HEK293 (cell line): ENCODE results near the gene CDK6.

Source experiments
- CTCF ChIA-PET: fragments of 350-600 bp; formaldehyde crosslinking; extraction: SDS; loops from one replicate; lab custom pipeline; 2021; ENCODE audit warnings: antibody characterized with exemption; lab: Yijun Ruan, JAX
- POLR2A ChIA-PET: fragments of 300-600 bp; formaldehyde crosslinking; extraction: SDS; loops from one replicate; lab custom pipeline; 2020; ENCODE audit warnings: antibody characterized with exemption, inconsistent platforms; lab: Yijun Ruan, JAX
- H3K27ac ChIP-seq: fragments of 200-500 bp; sonication (Bioruptor generic); 2 replicates; pipeline ENCODE4 v1.5.1; 2014; ENCODE audit warnings: low read depth, low read length, control low read depth, inconsistent platforms; ENCODE audit errors: extremely low read depth
- H3K36me3 ChIP-seq, 2 experiments: fragments of 200-500 bp in 1 of 2; sonication (Bioruptor generic) in 1 of 2; 1 replicate in 1 of 2; 2 replicates in 1 of 2; pipeline ENCODE4 v1.5.1; 2014 to 2017; ENCODE audit warnings: inconsistent platforms in 2 of 2, low read length in 2 of 2; ENCODE audit not compliant: control insufficient read depth in 2 of 2, insufficient read depth in 1 of 2
- H3K4me1 ChIP-seq: fragments of 200-500 bp; sonication (Bioruptor generic); 2 replicates; pipeline ENCODE4 v1.5.1; 2014; ENCODE audit warnings: mild to moderate bottlenecking, low read length, inconsistent platforms; ENCODE audit not compliant: control insufficient read depth, insufficient read depth
- H3K4me3 ChIP-seq: 2 replicates; pipeline ENCODE4 v1.5.1; 2011; ENCODE audit warnings: low read depth, mild to moderate bottlenecking, control low read depth, low read length, moderate library complexity
- H3K9me3 ChIP-seq: fragments of 200-500 bp; sonication (Bioruptor generic); 2 replicates; pipeline ENCODE4 v1.5.1; 2014; ENCODE audit warnings: low read depth, low read length, inconsistent platforms; ENCODE audit not compliant: control insufficient read depth, insufficient read depth
- GFI1B ChIP-seq: fragments of 450-650 bp; formaldehyde crosslinking; IDR thresholded peaks from 2 replicates; pipeline ENCODE4 v1.5.1; 2016; ENCODE audit warnings: missing biosample characterization, missing genetic modification characterization
- GLIS2 ChIP-seq: fragments of 450-650 bp; formaldehyde crosslinking; IDR thresholded peaks from 2 replicates; pipeline ENCODE4 v1.5.1; 2016; ENCODE audit warnings: missing biosample characterization, missing genetic modification characterization
- TCF7L2 ChIP-seq: IDR thresholded peaks from 2 replicates; pipeline ENCODE4 v1.6.1; 2011; ENCODE audit warnings: low read depth, mild to moderate bottlenecking, inconsistent platforms, low read length, moderate library complexity, borderline replicate concordance
- ZBTB48 ChIP-seq: fragments of 450-650 bp; formaldehyde crosslinking; IDR thresholded peaks from 2 replicates; pipeline ENCODE4 v1.5.1; 2016; ENCODE audit warnings: missing biosample characterization, missing genetic modification characterization
- ZFHX2 ChIP-seq: fragments of 450-650 bp; formaldehyde crosslinking; conservative IDR thresholded peaks from 2 replicates; pipeline ENCODE4 v1.5.1; 2016; ENCODE audit warnings: missing biosample characterization, missing genetic modification characterization
- ZNF132 ChIP-seq: fragments of 450-650 bp; formaldehyde crosslinking; IDR thresholded peaks from 2 replicates; pipeline ENCODE4 v1.5.1; 2017; ENCODE audit warnings: missing biosample characterization, missing genetic modification characterization, borderline replicate concordance
- ZNF138 ChIP-seq: fragments of 450-650 bp; formaldehyde crosslinking; IDR thresholded peaks from 2 replicates; pipeline ENCODE4 v1.5.1; 2016; ENCODE audit warnings: missing biosample characterization, missing genetic modification characterization, borderline replicate concordance
- ZNF140 ChIP-seq: fragments of 450-650 bp; formaldehyde crosslinking; IDR thresholded peaks from 2 replicates; pipeline ENCODE4 v1.5.1; 2016; ENCODE audit warnings: missing biosample characterization, missing genetic modification characterization
- ZNF174 ChIP-seq: fragments of 450-650 bp; formaldehyde crosslinking; IDR thresholded peaks from 2 replicates; pipeline ENCODE4 v1.5.0; 2017; ENCODE audit warnings: missing biosample characterization, mild to moderate bottlenecking, missing genetic modification characterization
- ZNF221 ChIP-seq: fragments of 450-650 bp; formaldehyde crosslinking; IDR thresholded peaks from 2 replicates; pipeline ENCODE4 v1.5.1; 2017; ENCODE audit warnings: missing biosample characterization, missing genetic modification characterization, borderline replicate concordance
- ZNF23 ChIP-seq: fragments of 450-650 bp; formaldehyde crosslinking; IDR thresholded peaks from 2 replicates; pipeline ENCODE4 v1.5.1; 2016; ENCODE audit warnings: missing biosample characterization, missing genetic modification characterization, borderline replicate concordance
- ZNF248 ChIP-seq: fragments of 450-650 bp; formaldehyde crosslinking; IDR thresholded peaks from 2 replicates; pipeline ENCODE4 v1.5.1; 2017; ENCODE audit warnings: missing biosample characterization, missing genetic modification characterization
- ZNF341 ChIP-seq: fragments of 450-650 bp; formaldehyde crosslinking; IDR thresholded peaks from 2 replicates; pipeline ENCODE4; 2016; ENCODE audit warnings: low read depth, missing biosample characterization, missing genetic modification characterization
- ZNF394 ChIP-seq: fragments of 450-650 bp; formaldehyde crosslinking; IDR thresholded peaks from 2 replicates; pipeline ENCODE4 v1.5.1; 2016; ENCODE audit warnings: missing biosample characterization, missing genetic modification characterization, mild to moderate bottlenecking, moderate library complexity, borderline replicate concordance
- ZNF426 ChIP-seq: fragments of 450-650 bp; formaldehyde crosslinking; IDR thresholded peaks from 2 replicates; pipeline ENCODE4 v1.5.1; 2017; ENCODE audit warnings: missing biosample characterization, missing genetic modification characterization, mild to moderate bottlenecking, inconsistent platforms, moderate library complexity
- ZNF843 ChIP-seq: fragments of 450-650 bp; formaldehyde crosslinking; IDR thresholded peaks from 2 replicates; pipeline ENCODE4 v1.5.1; 2016; ENCODE audit warnings: missing biosample characterization, missing genetic modification characterization
- ZSCAN16 ChIP-seq: fragments of 450-650 bp; formaldehyde crosslinking; IDR thresholded peaks from 2 replicates; pipeline ENCODE4 v1.5.1; 2016; ENCODE audit warnings: missing biosample characterization, missing genetic modification characterization
- TF ChIP-seq, protein P1 (sequence below): fragments of 450-650 bp; formaldehyde crosslinking; IDR thresholded peaks from 2 replicates; pipeline ENCODE4 v1.5.1; 2016; ENCODE audit warnings: missing biosample characterization, missing genetic modification characterization, borderline replicate concordance
- TF ChIP-seq, protein P2 (sequence below): fragments of 450-650 bp; formaldehyde crosslinking; IDR thresholded peaks from 2 replicates; pipeline ENCODE4 v1.5.1; 2016; ENCODE audit warnings: missing biosample characterization, missing genetic modification characterization, low read depth

CDK6 gene

DNA sequence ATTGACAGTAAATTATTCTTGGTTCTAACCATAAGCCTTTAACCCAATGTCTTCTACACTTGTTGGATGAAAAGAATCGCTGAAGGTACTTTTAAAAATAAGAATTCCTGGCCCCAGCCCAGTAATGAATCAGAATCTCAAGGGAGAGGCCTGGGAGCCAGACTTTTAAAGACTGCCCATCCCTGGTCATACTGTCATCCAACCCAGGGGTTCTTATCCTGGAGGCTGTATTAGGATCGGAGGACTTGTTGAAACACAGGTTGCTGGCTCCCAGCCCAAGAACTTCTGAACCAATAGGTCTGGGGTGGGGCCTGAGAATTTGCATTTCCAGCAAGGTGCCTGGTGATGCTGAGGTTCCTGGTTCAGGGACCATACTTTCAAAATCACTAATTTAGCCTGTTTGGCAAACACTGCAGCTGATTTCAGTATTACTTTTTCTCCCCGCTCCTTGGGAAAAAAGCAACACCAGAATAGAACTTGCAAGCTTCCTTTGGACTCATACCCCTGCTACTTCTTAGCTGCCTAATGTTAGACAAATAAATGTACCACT, 166.7 kb downstream of the CDK6 start:
- H3K27ac ChIP-seq: no peak overlapping the region
- peaks cover 0 to 6% of the 10 kb centered on the region in 2 experiments; a peak in 2 of 3 replicates for H3K36me3 ChIP-seq
- no peak overlapping the region for H3K4me3 ChIP-seq

DNA sequence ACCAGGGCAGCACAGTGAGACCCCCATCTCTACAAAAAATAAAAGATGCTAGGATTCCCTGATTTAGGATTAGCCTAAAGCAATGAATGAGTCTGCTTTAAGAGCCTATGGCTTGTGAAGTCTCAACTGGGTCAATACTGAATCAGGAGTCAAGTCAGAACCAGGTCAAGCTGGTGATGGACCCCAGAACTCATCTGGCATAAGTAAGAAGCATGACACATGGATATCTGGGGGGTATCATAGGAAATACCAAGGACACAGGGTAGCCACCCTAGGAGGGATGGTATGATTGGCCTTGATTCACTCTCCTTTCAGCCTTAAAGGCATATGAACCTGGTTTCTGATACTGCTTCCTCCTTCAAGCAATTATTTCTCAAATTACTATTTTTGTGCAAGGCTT, 167.8 kb downstream of the CDK6 start:
- H3K27ac ChIP-seq: no peak overlapping the region
- H3K9me3 ChIP-seq: no peaks in the 10 kb centered on the region
- TF ChIP-seq GFI1B (tag by site-specific recombination) (no peak), ZNF221 (no peak)
- ChIA-PET CTCF (no interaction called here), POLR2A (no interaction called here)
- no peaks in the 10 kb centered on the region for H3K4me1 ChIP-seq
- H3K36me3 ChIP-seq: peaks cover 0 to 6% of the 10 kb centered on the region in 2 experiments; a peak in 2 of 3 replicates
- H3K4me3 ChIP-seq: no peak overlapping the region

More for the DNA sequence above, 166.7 kb downstream of the CDK6 start:
- TF ChIP-seq, protein P1, sequence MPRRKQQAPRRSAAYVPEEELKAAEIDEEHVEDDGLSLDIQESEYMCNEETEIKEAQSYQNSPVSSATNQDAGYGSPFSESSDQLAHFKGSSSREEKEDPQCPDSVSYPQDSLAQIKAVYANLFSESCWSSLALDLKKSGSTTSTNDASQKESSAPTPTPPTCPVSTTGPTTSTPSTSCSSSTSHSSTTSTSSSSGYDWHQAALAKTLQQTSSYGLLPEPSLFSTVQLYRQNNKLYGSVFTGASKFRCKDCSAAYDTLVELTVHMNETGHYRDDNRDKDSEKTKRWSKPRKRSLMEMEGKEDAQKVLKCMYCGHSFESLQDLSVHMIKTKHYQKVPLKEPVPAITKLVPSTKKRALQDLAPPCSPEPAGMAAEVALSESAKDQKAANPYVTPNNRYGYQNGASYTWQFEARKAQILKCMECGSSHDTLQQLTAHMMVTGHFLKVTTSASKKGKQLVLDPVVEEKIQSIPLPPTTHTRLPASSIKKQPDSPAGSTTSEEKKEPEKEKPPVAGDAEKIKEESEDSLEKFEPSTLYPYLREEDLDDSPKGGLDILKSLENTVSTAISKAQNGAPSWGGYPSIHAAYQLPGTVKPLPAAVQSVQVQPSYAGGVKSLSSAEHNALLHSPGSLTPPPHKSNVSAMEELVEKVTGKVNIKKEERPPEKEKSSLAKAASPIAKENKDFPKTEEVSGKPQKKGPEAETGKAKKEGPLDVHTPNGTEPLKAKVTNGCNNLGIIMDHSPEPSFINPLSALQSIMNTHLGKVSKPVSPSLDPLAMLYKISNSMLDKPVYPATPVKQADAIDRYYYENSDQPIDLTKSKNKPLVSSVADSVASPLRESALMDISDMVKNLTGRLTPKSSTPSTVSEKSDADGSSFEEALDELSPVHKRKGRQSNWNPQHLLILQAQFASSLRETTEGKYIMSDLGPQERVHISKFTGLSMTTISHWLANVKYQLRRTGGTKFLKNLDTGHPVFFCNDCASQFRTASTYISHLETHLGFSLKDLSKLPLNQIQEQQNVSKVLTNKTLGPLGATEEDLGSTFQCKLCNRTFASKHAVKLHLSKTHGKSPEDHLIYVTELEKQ (tag by site-specific recombination): no peak
- no peak for TF ChIP-seq ZNF132 (tag by site-specific recombination)
- no peak for TF ChIP-seq ZNF341 (tag by site-specific recombination)
- TF ChIP-seq ZFHX2 (tag by site-specific recombination): no peak
- TF ChIP-seq TCF7L2: no peak
- TF ChIP-seq ZBTB48 (tag by site-specific recombination): no peak
- no peak for TF ChIP-seq ZNF426 (tag by site-specific recombination)
- no peak for TF ChIP-seq ZNF394 (tag by site-specific recombination)
- TF ChIP-seq ZNF138 (tag by site-specific recombination): no peak
- no peak for TF ChIP-seq GLIS2 (tag by site-specific recombination)
- no peak for TF ChIP-seq ZNF23 (tag by site-specific recombination)
- TF ChIP-seq ZSCAN16 (tag by site-specific recombination): no peak
- TF ChIP-seq ZNF140 (tag by site-specific recombination): no peak
- TF ChIP-seq ZNF248: no peak
- no peak for TF ChIP-seq ZNF174 (tag by site-specific recombination)
- TF ChIP-seq, protein P2, sequence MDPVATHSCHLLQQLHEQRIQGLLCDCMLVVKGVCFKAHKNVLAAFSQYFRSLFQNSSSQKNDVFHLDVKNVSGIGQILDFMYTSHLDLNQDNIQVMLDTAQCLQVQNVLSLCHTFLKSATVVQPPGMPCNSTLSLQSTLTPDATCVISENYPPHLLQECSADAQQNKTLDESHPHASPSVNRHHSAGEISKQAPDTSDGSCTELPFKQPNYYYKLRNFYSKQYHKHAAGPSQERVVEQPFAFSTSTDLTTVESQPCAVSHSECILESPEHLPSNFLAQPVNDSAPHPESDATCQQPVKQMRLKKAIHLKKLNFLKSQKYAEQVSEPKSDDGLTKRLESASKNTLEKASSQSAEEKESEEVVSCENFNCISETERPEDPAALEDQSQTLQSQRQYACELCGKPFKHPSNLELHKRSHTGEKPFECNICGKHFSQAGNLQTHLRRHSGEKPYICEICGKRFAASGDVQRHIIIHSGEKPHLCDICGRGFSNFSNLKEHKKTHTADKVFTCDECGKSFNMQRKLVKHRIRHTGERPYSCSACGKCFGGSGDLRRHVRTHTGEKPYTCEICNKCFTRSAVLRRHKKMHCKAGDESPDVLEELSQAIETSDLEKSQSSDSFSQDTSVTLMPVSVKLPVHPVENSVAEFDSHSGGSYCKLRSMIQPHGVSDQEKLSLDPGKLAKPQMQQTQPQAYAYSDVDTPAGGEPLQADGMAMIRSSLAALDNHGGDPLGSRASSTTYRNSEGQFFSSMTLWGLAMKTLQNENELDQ (tag by site-specific recombination): no peak
- no peak for TF ChIP-seq ZNF843 (tag by site-specific recombination)
- ChIA-PET POLR2A (no interaction called here), CTCF (no interaction called here)
- H3K9me3 ChIP-seq: no peaks in the 10 kb centered on the region
- H3K4me1 ChIP-seq: no peaks in the 10 kb centered on the region
